WTC11 (cell line): Measurements from ENCODE around the gene CARMIL1. TPM values are rescaled to one million over a fixed set of nuclear protein-coding genes. Genes with fewer than 3 reads are reported as not detected.

Experiments used
- ATAC-seq: fragments of 200-7000 bp; cut with Tn5 transposase; 2 replicates; pipeline ENCODE4 v1.10.0; 2021; ENCODE audit warnings: mild to moderate bottlenecking, moderate library complexity
- CTCF ChIA-PET: fragments of 300-600 bp; sonication (Branson Sonifier 250); formaldehyde crosslinking; loops from one replicate; lab custom pipeline; 2021; ENCODE audit warnings: antibody characterized with exemption; lab: Charles Lee
- POLR2A ChIA-PET: fragments of 350-600 bp; sonication (Branson Sonifier 250); formaldehyde crosslinking; loops from one replicate; lab custom pipeline; 2021; ENCODE audit warnings: antibody characterized with exemption; lab: Charles Lee
- DNase-seq: peaks from one replicate; pipeline ENCODE4 v3.0.0; 2021; ENCODE audit warnings: low spot score
- H3K27ac Mint-ChIP-seq: 2 replicates; pipeline ENCODE4 v1.8.0; 2021; ENCODE audit warnings: mixed read lengths
- H3K27me3 Mint-ChIP-seq: 2 replicates; pipeline ENCODE4 v1.8.0; 2021; ENCODE audit warnings: low read depth, mild to moderate bottlenecking, moderate library complexity, mixed read lengths
- H3K36me3 Mint-ChIP-seq: 2 replicates; pipeline ENCODE4 v1.8.0; 2021; ENCODE audit warnings: mixed read lengths
- H3K4me1 Mint-ChIP-seq: 2 replicates; pipeline ENCODE4 v1.8.0; 2022; ENCODE audit warnings: mixed read lengths
- H3K4me3 Mint-ChIP-seq: 2 replicates; pipeline ENCODE4 v1.8.0; 2021; ENCODE audit warnings: mild to moderate bottlenecking, moderate library complexity, mixed read lengths
- H3K9me3 Mint-ChIP-seq: 2 replicates; pipeline ENCODE4 v1.8.0; 2021; ENCODE audit warnings: mixed read lengths
- AFF4 ChIP-seq: sonication (generic); formaldehyde crosslinking; IDR thresholded peaks from 2 replicates; pipeline ENCODE4 v1.8.1; 2023; ENCODE audit warnings: mild to moderate bottlenecking, missing genetic modification reagents, borderline replicate concordance
- AR ChIP-seq: fragments of 250-450 bp; sonication (Bioruptor Pico); IDR thresholded peaks from 2 replicates; pipeline ENCODE4 v1.9.0; 2021; ENCODE audit warnings: mild to moderate bottlenecking
- ATF6 ChIP-seq: sonication (generic); formaldehyde crosslinking; IDR thresholded peaks from 2 replicates; pipeline ENCODE4 v1.8.1; 2023; ENCODE audit warnings: mild to moderate bottlenecking, missing genetic modification reagents
- CBFB ChIP-seq: sonication (generic); formaldehyde crosslinking; IDR thresholded peaks from 2 replicates; pipeline ENCODE4 v1.8.1; 2022; ENCODE audit warnings: mild to moderate bottlenecking, low read depth, missing genetic modification reagents
- CTCF ChIP-seq: fragments of 200-600 bp; IDR thresholded peaks from 2 replicates; pipeline ENCODE4 v1.8.0; 2022; ENCODE audit warnings: antibody characterized with exemption
- E2F4 ChIP-seq: sonication (generic); formaldehyde crosslinking; IDR thresholded peaks from 2 replicates; pipeline ENCODE4 v1.8.1; 2022; ENCODE audit warnings: low read depth, mild to moderate bottlenecking, moderate library complexity, missing genetic modification reagents, borderline replicate concordance
- EMX1 ChIP-seq: fragments of 250-450 bp; sonication (Bioruptor Pico); IDR thresholded peaks from 2 replicates; pipeline ENCODE4 v1.8.0; 2021; ENCODE audit warnings: mild to moderate bottlenecking
- FOXP1 ChIP-seq: sonication (generic); formaldehyde crosslinking; IDR thresholded peaks from 2 replicates; pipeline ENCODE4 v1.8.0; 2022; ENCODE audit warnings: missing genetic modification reagents, mild to moderate bottlenecking, moderate library complexity, borderline replicate concordance
- IRF2 ChIP-seq: sonication (generic); formaldehyde crosslinking; IDR thresholded peaks from 2 replicates; pipeline ENCODE4 v1.8.0; 2022; ENCODE audit warnings: low read depth, missing genetic modification reagents, borderline replicate concordance
- JAZF1 ChIP-seq: fragments of 250-450 bp; sonication (Bioruptor Pico); IDR thresholded peaks from 2 replicates; pipeline ENCODE4 v1.9.0; 2021; ENCODE audit warnings: moderate library complexity, mild to moderate bottlenecking, inconsistent platforms
- JUN ChIP-seq: sonication (generic); formaldehyde crosslinking; IDR thresholded peaks from 2 replicates; pipeline ENCODE4 v1.8.0; 2023; ENCODE audit warnings: mild to moderate bottlenecking, missing genetic modification reagents
- NFATC4 ChIP-seq: fragments of 250-450 bp; sonication (Bioruptor Pico); IDR thresholded peaks from 2 replicates; pipeline ENCODE4 v1.9.0; 2021; ENCODE audit warnings: mild to moderate bottlenecking
- NFE2L1 ChIP-seq: sonication (generic); formaldehyde crosslinking; IDR thresholded peaks from 2 replicates; pipeline ENCODE4 v1.8.1; 2023; ENCODE audit warnings: missing genetic modification reagents
- NFYB ChIP-seq: sonication (generic); formaldehyde crosslinking; conservative IDR thresholded peaks from 2 replicates; pipeline ENCODE4 v1.8.0; 2022; ENCODE audit warnings: low read depth, missing genetic modification reagents
- SOX15 ChIP-seq: fragments of 250-450 bp; sonication (Bioruptor Pico); IDR thresholded peaks from 2 replicates; pipeline ENCODE4 v1.9.0; 2021; ENCODE audit warnings: mild to moderate bottlenecking
- TEAD4 ChIP-seq: sonication (generic); formaldehyde crosslinking; IDR thresholded peaks from 2 replicates; pipeline ENCODE4 v1.8.0; 2022; ENCODE audit warnings: mild to moderate bottlenecking, missing genetic modification reagents
- ZNF317 ChIP-seq: sonication (generic); formaldehyde crosslinking; IDR thresholded peaks from 2 replicates; pipeline ENCODE4 v1.8.1; 2023; ENCODE audit warnings: low read depth, mild to moderate bottlenecking, moderate library complexity, missing genetic modification reagents, borderline replicate concordance
- ZNF416 ChIP-seq: fragments of 250-450 bp; sonication (Bioruptor Pico); IDR thresholded peaks from 2 replicates; pipeline ENCODE4 v1.9.0; 2021; ENCODE audit warnings: mild to moderate bottlenecking, inconsistent platforms
- ZNF423 ChIP-seq: fragments of 250-450 bp; sonication (Bioruptor Pico); IDR thresholded peaks from 2 replicates; pipeline ENCODE4 v2.1.2; 2022; ENCODE audit warnings: mild to moderate bottlenecking, moderate library complexity
- total RNA-seq: library from RNA; stranded (reverse); gene quantifications from 3 replicates; pipeline ENCODE4 v1.2.3, GENCODE V29; 2021

Gene CARMIL1
- total RNA-seq, 1 experiment from 2014 or later, result 36.2 TPM

GRCh38 chr6:25399885-25400284 is 120.7 kb downstream of the CARMIL1 start:
- no peak for TF ChIP-seq E2F4 (CRISPR knock-in tag)
- no peak for TF ChIP-seq NFE2L1
- TF ChIP-seq NFYB (CRISPR knock-in tag), result no peak
- TF ChIP-seq ZNF317, result no peak
- TF ChIP-seq JAZF1, result no peak
- no peak for TF ChIP-seq IRF2 (CRISPR knock-in tag)
- TF ChIP-seq JUN (CRISPR knock-in tag), result no peak
- no peak for TF ChIP-seq FOXP1 (CRISPR knock-in tag)
- TF ChIP-seq ZNF416 (CRISPR knock-in tag), result no peak
- no peak for TF ChIP-seq EMX1 (CRISPR knock-in tag)
- TF ChIP-seq ZNF423, result no peak
- no peak for TF ChIP-seq CTCF
- no peak for TF ChIP-seq CBFB (CRISPR knock-in tag)
- no peak for TF ChIP-seq NFATC4 (CRISPR knock-in tag)
- no peak for TF ChIP-seq TEAD4 (CRISPR knock-in tag)
- Mint-ChIP-seq H3K9me3 (no peaks in the 10 kb centered on the region), H3K36me3 (no peaks in the 10 kb centered on the region), H3K27ac (peak overlapping the region; percentile 17; the same call in 1 of the 2 replicates), H3K4me1 (peaks cover 51% of the 10 kb centered on the region), H3K4me3 (no peak overlapping the region), H3K27me3 (no peaks in the 10 kb centered on the region)
- ATAC-seq (no peak), DNase-seq (no peak)
- ChIA-PET CTCF (interaction anchor here (0.9 kb wide), 1 partner anchor 121 kb away, joined by 4 read pairs; the partner anchor contains the start of gene CARMIL1), POLR2A (no interaction called here)

GRCh38 chr6:25401711-25402110 is 122.5 kb downstream of the CARMIL1 start:
- POLR2A ChIA-PET, result no interaction called here
- no peak overlapping the region for H3K27ac Mint-ChIP-seq
- CTCF ChIA-PET, result no interaction called here
- H3K4me3 Mint-ChIP-seq, result no peak overlapping the region
- H3K36me3 Mint-ChIP-seq, result no peaks in the 10 kb centered on the region
- no peaks in the 10 kb centered on the region for H3K27me3 Mint-ChIP-seq
- H3K9me3 Mint-ChIP-seq, result no peaks in the 10 kb centered on the region
- peaks cover 44% of the 10 kb centered on the region for H3K4me1 Mint-ChIP-seq
- TF ChIP-seq SOX15 (CRISPR knock-in tag) (no peak), AFF4 (CRISPR knock-in tag) (no peak), NFYB (CRISPR knock-in tag) (no peak), ATF6 (CRISPR knock-in tag) (no peak), NFE2L1 (no peak), AR (no peak), ZNF416 (CRISPR knock-in tag) (no peak)
- no peak for DNase-seq
- no peak for ATAC-seq
